GM21786 (cell line): ENCODE measurements around the gene CA5A.

Experiments used
- ATAC-seq: cut with Tn5 transposase; IDR thresholded peaks from one replicate; pipeline ENCODE4 v1.9.1; 2021; ENCODE audit not compliant: unreplicated experiment

Gene CA5A

DNA sequence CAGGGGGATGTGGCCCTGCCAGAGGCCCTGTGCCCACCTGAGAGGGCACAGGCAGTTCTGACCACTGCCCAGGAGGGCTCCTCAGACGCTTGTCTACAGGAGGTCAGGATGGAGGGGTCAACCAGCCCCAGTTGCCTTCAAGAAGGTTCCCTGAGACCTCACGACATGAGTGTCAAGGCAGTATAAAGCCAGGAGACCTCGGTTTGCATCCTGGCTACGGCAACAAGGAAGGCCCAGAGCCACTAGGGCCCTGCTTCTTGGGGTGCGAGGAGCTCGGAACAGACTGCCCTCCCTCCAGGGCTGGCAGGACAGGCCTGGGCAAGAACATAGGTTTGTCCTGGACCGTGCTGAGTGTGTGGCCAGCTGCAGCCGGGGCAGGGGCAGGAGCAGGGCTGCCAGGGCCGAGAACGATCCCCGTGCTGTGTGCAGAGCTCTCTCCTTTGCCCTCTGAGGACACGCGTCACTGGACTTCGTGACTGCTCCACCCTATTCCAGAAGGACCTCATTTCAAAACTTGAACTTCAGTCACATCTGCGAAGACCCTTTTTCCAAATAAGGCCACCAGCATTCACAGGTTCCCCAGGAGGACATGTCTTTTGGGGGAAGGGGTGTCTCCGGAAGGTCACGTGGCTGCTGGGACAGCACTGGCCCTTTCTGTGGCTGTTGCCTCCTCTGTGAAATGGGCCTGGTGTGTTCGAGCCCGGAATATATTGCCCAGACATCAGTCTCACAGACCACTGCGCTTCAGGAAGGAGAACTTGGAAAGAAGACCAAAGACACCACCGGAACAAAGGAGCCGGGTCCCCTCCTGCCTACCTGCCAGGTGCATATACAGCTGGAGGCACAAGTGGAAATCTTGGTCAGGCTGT lies 94.8 kb downstream of the CA5A start:
- ATAC-seq: no peak

DNA sequence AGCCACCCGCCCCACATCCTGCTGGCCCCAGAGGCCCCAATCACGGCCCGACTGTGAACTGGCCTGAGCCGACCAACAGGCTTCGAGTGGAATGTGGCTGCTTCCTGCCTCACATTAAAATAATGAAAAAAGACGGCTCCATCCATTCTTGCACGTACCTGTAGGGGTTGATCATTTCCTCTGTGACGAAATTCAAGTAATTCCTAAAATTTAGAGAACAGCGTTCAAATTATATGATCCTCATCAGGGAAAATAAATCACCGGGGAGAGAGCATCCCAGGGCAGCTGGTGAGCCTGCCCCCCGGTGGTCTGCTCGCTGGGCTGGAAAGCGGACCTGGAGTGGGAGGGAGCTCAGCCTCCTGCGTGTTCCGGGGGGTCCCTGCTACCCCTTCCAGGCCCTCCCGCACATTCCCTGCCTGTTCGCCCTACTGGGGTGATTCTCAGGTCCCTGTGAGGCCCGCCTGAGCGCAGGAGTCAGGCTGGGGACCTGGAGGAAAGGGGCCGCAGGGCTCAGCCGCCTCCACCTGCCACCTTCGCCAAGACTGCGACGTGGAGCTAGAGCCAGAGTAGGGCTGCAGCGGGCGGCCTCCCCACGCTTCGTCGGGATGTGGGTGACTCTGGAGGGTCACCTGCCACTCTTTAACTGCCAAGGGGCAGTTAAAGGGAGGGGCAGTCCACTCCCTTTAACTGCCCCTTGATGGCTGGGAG lies 95.9 kb downstream of the CA5A start:
- ATAC-seq: no peak

- no peak for ATAC-seq
Observed at GRCh38 chr16:87839542-87840270, 96.6 kb downstream of the CA5A start.

DNA sequence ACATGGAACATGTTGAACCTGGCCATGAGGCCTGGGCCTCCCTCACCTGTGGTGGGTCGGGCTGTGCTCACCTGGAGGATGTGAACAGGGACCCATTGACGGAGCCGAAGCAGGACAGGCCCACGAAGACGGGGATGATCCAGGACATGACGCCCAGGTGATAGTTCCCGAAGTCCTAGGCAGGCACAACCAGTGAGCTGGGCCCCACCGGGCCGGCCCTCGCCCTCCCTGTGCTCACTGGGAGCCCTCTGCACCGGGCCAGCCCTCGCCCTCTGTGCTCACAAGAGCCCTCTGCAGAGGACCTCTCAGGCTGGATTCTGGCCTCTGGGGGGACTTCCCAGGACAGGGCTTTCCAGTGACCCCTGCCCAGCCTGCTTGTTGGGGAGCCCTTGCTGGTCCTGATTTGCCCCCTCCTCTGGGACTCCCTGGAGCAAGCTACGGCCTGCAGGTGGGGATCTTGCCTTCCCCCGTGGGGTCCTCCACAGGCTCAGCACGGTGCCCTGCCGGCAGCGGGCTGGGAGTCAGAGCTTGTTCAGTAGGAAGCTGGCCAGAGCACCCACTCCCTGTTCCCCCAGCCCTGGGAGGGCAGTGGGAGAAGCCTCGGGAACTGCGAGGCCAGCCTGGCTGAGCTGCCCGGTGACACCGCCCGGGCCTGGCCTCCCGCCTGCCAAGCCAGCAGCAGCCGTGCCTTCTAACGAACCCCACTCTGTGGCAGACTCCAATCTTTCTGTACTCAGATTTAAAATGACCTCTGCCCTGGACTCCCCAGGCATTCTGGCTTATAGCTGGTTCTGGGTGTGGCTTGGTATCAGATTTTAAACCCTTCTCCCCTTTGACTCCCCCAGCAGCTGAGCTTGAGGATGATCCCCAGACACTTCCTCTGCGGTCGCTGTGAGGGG lies 97.4 kb downstream of the CA5A start:
- ATAC-seq: no peak
